HUES64 (cell line): Measurements from ENCODE around the gene BMP10.

Source experiments
- H3K27ac ChIP-seq: 2 replicates; pipeline ENCODE4 v1.7.0; 2013; ENCODE audit warnings: low read depth, low read length, inconsistent platforms
- H3K27me3 ChIP-seq: 2 replicates; pipeline ENCODE4 v1.6.1; 2013; ENCODE audit warnings: mild to moderate bottlenecking, low read length; ENCODE audit not compliant: insufficient read depth
- H3K36me3 ChIP-seq: 2 replicates; pipeline ENCODE4 v1.6.1; 2013; ENCODE audit warnings: mild to moderate bottlenecking, low read length; ENCODE audit not compliant: insufficient read depth
- H3K4me1 ChIP-seq: 2 replicates; pipeline ENCODE4 v1.6.1; 2013; ENCODE audit warnings: mild to moderate bottlenecking, low read length, moderate library complexity; ENCODE audit not compliant: insufficient read depth
- H3K4me3 ChIP-seq: 2 replicates; pipeline ENCODE4 v1.5.1; 2013; ENCODE audit warnings: mild to moderate bottlenecking, low read length, moderate library complexity
- H3K9ac ChIP-seq: 2 replicates; pipeline ENCODE4 v1.6.1; 2013; ENCODE audit warnings: mild to moderate bottlenecking, low read depth, low read length
- H3K9me3 ChIP-seq: 2 replicates; pipeline ENCODE4 v1.6.1; 2013; ENCODE audit warnings: low read depth, low read length; ENCODE audit not compliant: insufficient read depth
- WGBS: fragments of 150-250, 120-280 bp; methylation state at CpG from one replicate; pipeline ENCODE4 v1.1.7; 2013; ENCODE audit warnings: missing lambda C conversion rate; 5-methylcytosine and 5-hydroxymethylcytosine counted together

Gene BMP10

DNA sequence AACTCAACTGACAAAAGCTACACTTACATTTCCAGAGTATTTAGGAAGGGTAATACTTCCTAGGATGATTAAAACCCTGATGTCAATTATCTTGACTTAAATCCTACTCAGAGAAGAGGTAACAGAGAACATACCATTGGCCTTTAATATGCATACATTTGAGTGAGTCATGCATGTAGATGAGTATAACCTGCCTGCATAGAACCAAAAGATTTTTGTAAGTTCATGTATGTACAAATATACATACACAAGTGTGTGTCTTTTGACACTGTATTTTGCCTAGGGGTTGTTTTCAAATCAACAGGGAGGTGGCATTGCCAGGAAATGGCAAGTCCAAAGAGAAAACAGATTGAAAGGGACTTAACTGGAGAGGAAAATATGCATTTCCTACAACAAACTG lies 6.1 kb downstream of the BMP10 start:
- no peak overlapping the region for H3K4me3 ChIP-seq
- H3K27me3 ChIP-seq = no peaks in the 10 kb centered on the region
- H3K9me3 ChIP-seq = no peaks in the 10 kb centered on the region
- 0 out of 2 replicates have a peak, but pooled peaks cover 3% of the 10 kb centered on the region for H3K4me1 ChIP-seq
- no peak overlapping the region for H3K27ac ChIP-seq
- H3K9ac ChIP-seq = no peak overlapping the region
- no peaks in the 10 kb centered on the region for H3K36me3 ChIP-seq

GRCh38 chr2:68863996-68864395 lies 7.2 kb downstream of the BMP10 start:
- whole genome bisulfite sequencing = 90% methylated on average over 1 of the region's 2 CpGs
- Histone ChIP-seq H3K27ac (no peak overlapping the region), H3K27me3 (no peaks in the 10 kb centered on the region), H3K9me3 (no peaks in the 10 kb centered on the region), H3K4me1 (0 out of 2 replicates have a peak, but pooled peaks cover 3% of the 10 kb centered on the region), H3K36me3 (no peaks in the 10 kb centered on the region), H3K4me3 (no peak overlapping the region), H3K9ac (no peak overlapping the region)

DNA sequence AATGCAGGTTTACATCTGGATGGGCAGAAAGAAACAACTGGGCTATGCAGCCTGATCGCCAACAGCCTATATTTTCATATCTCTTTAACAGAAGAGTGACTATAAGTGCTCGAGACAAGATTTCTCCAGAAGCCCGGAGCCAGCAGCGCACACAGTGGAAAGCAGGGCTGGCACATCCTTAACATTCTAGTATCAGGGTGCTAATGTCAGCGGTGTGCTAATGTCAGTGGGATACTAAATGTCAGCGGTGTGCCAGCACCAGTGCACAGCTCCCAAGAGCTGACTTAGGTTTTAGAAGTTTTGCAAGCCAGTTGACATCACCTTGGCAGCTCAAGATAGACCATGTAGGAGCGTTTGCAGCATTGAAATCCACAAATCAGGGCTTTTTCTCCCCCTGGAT lies 8.3 kb downstream of the BMP10 start:
- Histone ChIP-seq H3K9me3 (no peaks in the 10 kb centered on the region), H3K27me3 (no peaks in the 10 kb centered on the region), H3K36me3 (no peaks in the 10 kb centered on the region), H3K9ac (no peak overlapping the region), H3K4me1 (0 out of 2 replicates have a peak, but pooled peaks cover 3% of the 10 kb centered on the region), H3K27ac (no peak overlapping the region), H3K4me3 (no peak overlapping the region)
- WGBS = 92% methylated on average over 7 of the region's 7 CpGs

GRCh38 chr2:68861330-68861729 lies 9.9 kb downstream of the BMP10 start:
- Histone ChIP-seq H3K36me3 (no peaks in the 10 kb centered on the region), H3K4me3 (no peak overlapping the region), H3K27ac (no peak overlapping the region), H3K9ac (no peak overlapping the region), H3K4me1 (0 out of 2 replicates have a peak, but pooled peaks cover 3% of the 10 kb centered on the region), H3K9me3 (no peaks in the 10 kb centered on the region), H3K27me3 (no peaks in the 10 kb centered on the region)

- Histone ChIP-seq H3K27ac (no peak overlapping the region), H3K9me3 (no peaks in the 10 kb centered on the region), H3K36me3 (no peaks in the 10 kb centered on the region), H3K9ac (no peak overlapping the region), H3K4me1 (0 out of 2 replicates have a peak, but pooled peaks cover 3% of the 10 kb centered on the region), H3K4me3 (no peak overlapping the region), H3K27me3 (no peaks in the 10 kb centered on the region)
- 79% methylated on average over 3 of the region's 3 CpGs for WGBS
These were observed 11.1 kb downstream of the BMP10 start for GRCh38 chr2:68860111-68860510.

DNA sequence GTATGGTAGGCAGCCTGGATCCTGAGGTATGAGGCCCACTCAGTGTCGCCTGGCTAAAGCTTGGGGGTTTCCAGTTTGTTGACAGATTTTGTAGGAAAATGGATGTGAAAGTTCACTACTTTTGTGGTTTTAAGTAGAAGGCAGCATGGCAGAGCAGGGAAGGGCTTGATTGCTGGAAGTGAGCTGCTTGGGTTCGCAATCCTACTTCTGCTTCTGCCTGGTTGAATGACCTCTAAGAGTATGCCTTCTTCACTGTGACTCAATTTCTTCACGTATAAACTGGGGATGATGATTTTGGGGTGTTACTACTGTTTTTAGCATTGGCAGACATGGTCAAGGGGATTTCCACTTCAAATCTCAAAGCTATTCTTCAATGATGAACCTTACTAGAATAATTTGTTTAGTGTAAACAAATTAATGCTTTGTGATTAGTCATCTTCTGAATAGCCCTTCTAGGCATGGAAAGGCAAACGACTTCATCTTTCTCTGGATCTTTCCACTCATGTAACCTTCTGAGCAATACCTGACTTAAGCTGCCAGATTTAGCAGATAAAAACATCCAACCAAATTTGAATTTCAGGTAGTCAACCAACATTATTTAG lies 13.2 kb downstream of the BMP10 start:
- H3K9ac ChIP-seq = no peak overlapping the region
- H3K4me1 ChIP-seq = 0 out of 2 replicates have a peak, but pooled peaks cover 3% of the 10 kb centered on the region
- no peak overlapping the region for H3K4me3 ChIP-seq
- 93% methylated on average over 4 of the region's 4 CpGs for WGBS
- H3K27ac ChIP-seq = no peak overlapping the region
- no peaks in the 10 kb centered on the region for H3K27me3 ChIP-seq
- no peaks in the 10 kb centered on the region for H3K9me3 ChIP-seq
- no peaks in the 10 kb centered on the region for H3K36me3 ChIP-seq

- H3K36me3 ChIP-seq = no peaks in the 10 kb centered on the region
- H3K4me1 ChIP-seq = no peaks in the 10 kb centered on the region
- H3K9me3 ChIP-seq = no peaks in the 10 kb centered on the region
- H3K27me3 ChIP-seq = no peaks in the 10 kb centered on the region
- H3K9ac ChIP-seq = no peak overlapping the region
- no peak overlapping the region for H3K4me3 ChIP-seq
- H3K27ac ChIP-seq = no peak overlapping the region
- WGBS = 94% methylated on average over 3 of the region's 3 CpGs
These were observed 13.9 kb downstream of the BMP10 start for GRCh38 chr2:68857202-68857845.

DNA sequence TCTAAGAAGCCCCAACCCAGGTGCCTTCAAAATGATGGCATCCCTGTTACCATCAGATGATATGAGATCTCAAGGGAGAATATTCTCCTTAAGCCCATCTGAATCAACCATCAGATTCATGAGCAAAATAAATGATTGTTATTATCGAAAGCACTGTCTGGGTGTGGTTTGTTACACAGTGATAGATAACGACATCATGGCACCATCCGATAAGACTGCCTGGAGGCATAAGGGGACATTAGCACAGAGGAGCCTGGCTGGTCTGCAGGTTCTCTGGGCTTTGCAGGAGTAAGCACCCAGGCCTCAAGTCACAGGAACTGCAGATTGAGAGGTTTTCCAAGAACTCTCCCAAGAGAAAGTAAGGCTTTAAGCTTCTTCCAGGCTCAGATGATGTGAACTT lies 15.6 kb downstream of the BMP10 start:
- no peaks in the 10 kb centered on the region for H3K9me3 ChIP-seq
- H3K36me3 ChIP-seq = no peaks in the 10 kb centered on the region
- H3K4me1 ChIP-seq = no peaks in the 10 kb centered on the region
- H3K27ac ChIP-seq = no peak overlapping the region
- WGBS = 96% methylated on average over 3 of the region's 3 CpGs
- H3K9ac ChIP-seq = no peak overlapping the region
- no peak overlapping the region for H3K4me3 ChIP-seq
- no peaks in the 10 kb centered on the region for H3K27me3 ChIP-seq

- H3K36me3 ChIP-seq = no peaks in the 10 kb centered on the region
- no peak overlapping the region for H3K4me3 ChIP-seq
- no peak overlapping the region for H3K9ac ChIP-seq
- H3K27ac ChIP-seq = no peak overlapping the region
- no peaks in the 10 kb centered on the region for H3K27me3 ChIP-seq
- H3K9me3 ChIP-seq = no peaks in the 10 kb centered on the region
- H3K4me1 ChIP-seq = no peaks in the 10 kb centered on the region
These were observed 16.7 kb downstream of the BMP10 start for GRCh38 chr2:68854476-68854875.

GRCh38 chr2:68853915-68854314 lies 17.3 kb downstream of the BMP10 start:
- Histone ChIP-seq H3K27ac (no peak overlapping the region), H3K27me3 (no peaks in the 10 kb centered on the region), H3K9me3 (no peaks in the 10 kb centered on the region), H3K4me1 (no peaks in the 10 kb centered on the region), H3K4me3 (no peak overlapping the region), H3K36me3 (no peaks in the 10 kb centered on the region), H3K9ac (no peak overlapping the region)
- 93% methylated on average over 4 of the region's 4 CpGs for WGBS

DNA sequence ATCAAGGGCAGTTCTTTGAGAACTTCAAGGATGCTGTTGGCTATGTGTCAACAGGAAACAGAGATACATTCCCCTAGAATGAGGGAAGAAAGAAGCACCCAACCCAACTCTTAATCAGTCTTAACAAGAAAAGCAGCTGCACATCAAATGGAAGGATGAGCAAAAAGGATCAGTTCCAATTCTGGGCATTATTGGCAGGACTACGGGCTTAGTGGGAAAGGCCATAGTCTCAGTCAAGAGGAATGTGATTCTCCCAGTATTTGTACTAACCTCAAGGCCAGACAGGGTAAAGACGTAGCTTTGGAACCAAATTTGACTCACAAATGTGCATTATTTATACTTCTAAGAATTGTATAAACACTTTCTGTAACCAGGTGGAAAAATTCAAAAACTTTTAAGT lies 18.2 kb downstream of the BMP10 start:
- Histone ChIP-seq H3K9me3 (no peaks in the 10 kb centered on the region), H3K36me3 (no peaks in the 10 kb centered on the region), H3K27ac (no peak overlapping the region), H3K9ac (no peak overlapping the region), H3K4me1 (no peaks in the 10 kb centered on the region), H3K4me3 (no peak overlapping the region), H3K27me3 (no peaks in the 10 kb centered on the region)
- WGBS = 94% methylated on average over 2 of the region's 2 CpGs

- H3K9me3 ChIP-seq = no peaks in the 10 kb centered on the region
- no peaks in the 10 kb centered on the region for H3K4me1 ChIP-seq
- H3K27me3 ChIP-seq = no peaks in the 10 kb centered on the region
- no peaks in the 10 kb centered on the region for H3K36me3 ChIP-seq
- 92% methylated on average over 3 of the region's 3 CpGs for WGBS
- H3K9ac ChIP-seq = no peak overlapping the region
- H3K27ac ChIP-seq = no peak overlapping the region
- H3K4me3 ChIP-seq = no peak overlapping the region
These were observed 20.7 kb downstream of the BMP10 start for GRCh38 chr2:68850524-68850923.
